Chondrocyte (in vitro differentiated cells): ENCODE data around the gene THBS1. TPM values are rescaled to one million over a fixed set of nuclear protein-coding genes. Genes with fewer than 3 reads are reported as not detected.
A peak's percentile ranks its signal among the peaks of the same experiment; 100 is the strongest.

Experiments
- DNase-seq: peaks from one replicate; pipeline ENCODE4 v3.0.0; 2021; ENCODE audit warnings: mixed read lengths, low spot score
- H3K27ac Mint-ChIP-seq: one replicate; pipeline ENCODE4 v1.8.0; 2021; ENCODE audit warnings: mild to moderate bottlenecking, moderate library complexity, mixed read lengths; ENCODE audit not compliant: unreplicated experiment
- H3K27me3 Mint-ChIP-seq: 2 replicates; pipeline ENCODE4 v1.8.0; 2021; ENCODE audit warnings: low read depth, mixed read lengths
- H3K36me3 Mint-ChIP-seq: 2 replicates; pipeline ENCODE4 v1.8.0; 2021; ENCODE audit warnings: low read depth, mixed read lengths
- H3K4me1 Mint-ChIP-seq: 2 replicates; pipeline ENCODE4 v1.8.0; 2021; ENCODE audit warnings: low read depth, mild to moderate bottlenecking, mixed read lengths
- H3K4me3 Mint-ChIP-seq: one replicate; pipeline ENCODE4 v1.8.0; 2021; ENCODE audit warnings: mild to moderate bottlenecking, moderate library complexity, mixed read lengths; ENCODE audit not compliant: unreplicated experiment
- H3K9me3 Mint-ChIP-seq: 2 replicates; pipeline ENCODE4 v1.8.0; 2021; ENCODE audit warnings: low read depth, mixed read lengths
- CTCF ChIP-seq: fragments of 200-600 bp; sonication (generic); IDR thresholded peaks from 2 replicates; pipeline ENCODE4 v1.5.0; 2021; ENCODE audit warnings: antibody characterized with exemption, mild to moderate bottlenecking, moderate library complexity
- total RNA-seq: library from RNA; stranded (reverse); gene quantifications from 3 replicates; pipeline ENCODE4 v1.2.1, GENCODE V29; 2021

THBS1 gene
- total RNA-seq, 1 donor from 2014 or later: 2,361 TPM

GRCh38 chr15:39640665-39641064 lies 59.8 kb downstream of the THBS1 start:
- H3K4me1 Mint-ChIP-seq: peaks cover 46% of the 10 kb centered on the region
- no peak for DNase-seq
- H3K27ac Mint-ChIP-seq: no peak overlapping the region
- TF ChIP-seq CTCF: no peak
- no peaks in the 10 kb centered on the region for H3K9me3 Mint-ChIP-seq
- no peaks in the 10 kb centered on the region for H3K36me3 Mint-ChIP-seq
- no peak overlapping the region for H3K4me3 Mint-ChIP-seq
- H3K27me3 Mint-ChIP-seq: no peaks in the 10 kb centered on the region

- H3K4me1 Mint-ChIP-seq: peaks cover 46% of the 10 kb centered on the region
- no peak for DNase-seq
These were observed 60.5 kb downstream of the THBS1 start for GRCh38 chr15:39641191-39641889.

GRCh38 chr15:39642011-39642640 lies 61.2 kb downstream of the THBS1 start:
- no peaks in the 10 kb centered on the region for H3K27me3 Mint-ChIP-seq
- H3K27ac Mint-ChIP-seq: peak overlapping the region; percentile 66
- H3K4me3 Mint-ChIP-seq: no peak overlapping the region
- TF ChIP-seq CTCF: no peak
- peaks cover 46% of the 10 kb centered on the region for H3K4me1 Mint-ChIP-seq
- no peaks in the 10 kb centered on the region for H3K9me3 Mint-ChIP-seq
- H3K36me3 Mint-ChIP-seq: no peaks in the 10 kb centered on the region
- no peak for DNase-seq

More at GRCh38 chr15:39641191-39641889, 60.5 kb downstream of the THBS1 start:
- peak; percentile 33 for TF ChIP-seq CTCF
- H3K9me3 Mint-ChIP-seq: no peaks in the 10 kb centered on the region
- H3K36me3 Mint-ChIP-seq: no peaks in the 10 kb centered on the region
- no peaks in the 10 kb centered on the region for H3K27me3 Mint-ChIP-seq
- peak overlapping the region; percentile 34 for H3K27ac Mint-ChIP-seq
- H3K4me3 Mint-ChIP-seq: no peak overlapping the region

GRCh38 chr15:39643727-39644126 lies 62.8 kb downstream of the THBS1 start:
- TF ChIP-seq CTCF: no peak
- DNase-seq: no peak
- H3K4me1 Mint-ChIP-seq: peaks cover 46% of the 10 kb centered on the region
- peak overlapping the region; percentile 8 for H3K27ac Mint-ChIP-seq
- H3K36me3 Mint-ChIP-seq: no peaks in the 10 kb centered on the region
- no peaks in the 10 kb centered on the region for H3K27me3 Mint-ChIP-seq
- no peaks in the 10 kb centered on the region for H3K9me3 Mint-ChIP-seq
- H3K4me3 Mint-ChIP-seq: no peak overlapping the region

- Mint-ChIP-seq H3K36me3 (no peaks in the 10 kb centered on the region), H3K4me3 (no peak overlapping the region), H3K9me3 (no peaks in the 10 kb centered on the region), H3K4me1 (peaks cover 46% of the 10 kb centered on the region), H3K27me3 (no peaks in the 10 kb centered on the region), H3K27ac (peak overlapping the region; percentile 8)
- TF ChIP-seq CTCF: no peak
- DNase-seq: no peak
These were observed 63.3 kb downstream of the THBS1 start for GRCh38 chr15:39644136-39644535.
